DMS79 treated with DMSO at 0.1 percent for 48 hours (cell line): Measurements from ENCODE around the gene SOX5.
"Not testable (repeated sequence)": the region's sequence is repeated elsewhere in the genome, so short reads cannot be mapped to it uniquely, and the experiment has no call there.

Experiments
- DNase-seq: peaks from one replicate; lab custom pipeline; 2025; lab: John Stamatoyannopoulos, UW

The SOX5 gene

DNA sequence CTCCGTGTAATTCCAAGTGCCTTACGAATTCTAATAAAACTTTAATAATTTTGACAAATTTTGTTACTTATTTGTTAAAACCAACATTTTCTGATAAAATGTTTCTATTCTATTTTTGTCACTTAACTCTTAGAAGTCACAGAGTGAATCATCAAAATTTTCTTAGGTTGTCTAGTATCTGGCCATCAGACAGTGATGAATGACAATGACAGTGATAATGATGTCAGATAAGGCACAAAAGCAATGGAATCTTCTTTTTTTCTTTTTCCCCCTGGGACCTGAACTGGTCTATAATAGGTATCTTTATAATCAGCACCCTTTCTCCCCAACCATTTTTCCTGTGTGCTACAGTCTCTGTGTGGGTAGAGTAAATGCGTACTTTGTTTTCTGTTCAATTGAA is 407.3 kb downstream of the SOX5 start:
- DNase-seq, result no peak

DNA sequence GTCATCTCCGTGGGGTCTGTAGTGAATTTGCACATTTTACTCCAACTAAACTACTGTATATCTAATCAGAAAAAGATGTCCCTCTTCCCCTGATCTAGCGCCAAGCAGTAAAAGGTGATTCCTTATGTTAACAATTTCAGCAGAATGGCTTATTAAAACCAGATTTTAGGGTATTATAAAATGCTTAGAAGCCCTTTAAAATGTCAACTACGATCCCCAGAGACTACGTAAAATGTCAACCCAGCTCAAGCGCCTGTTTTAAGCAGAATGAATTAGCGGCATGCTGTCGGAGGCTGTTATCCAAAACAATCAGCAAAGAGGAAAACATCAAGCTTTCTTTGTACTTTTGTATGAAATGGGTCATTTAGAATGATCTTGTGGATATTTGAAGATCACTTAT is 408.9 kb downstream of the SOX5 start:
- no peak for DNase-seq

DNA sequence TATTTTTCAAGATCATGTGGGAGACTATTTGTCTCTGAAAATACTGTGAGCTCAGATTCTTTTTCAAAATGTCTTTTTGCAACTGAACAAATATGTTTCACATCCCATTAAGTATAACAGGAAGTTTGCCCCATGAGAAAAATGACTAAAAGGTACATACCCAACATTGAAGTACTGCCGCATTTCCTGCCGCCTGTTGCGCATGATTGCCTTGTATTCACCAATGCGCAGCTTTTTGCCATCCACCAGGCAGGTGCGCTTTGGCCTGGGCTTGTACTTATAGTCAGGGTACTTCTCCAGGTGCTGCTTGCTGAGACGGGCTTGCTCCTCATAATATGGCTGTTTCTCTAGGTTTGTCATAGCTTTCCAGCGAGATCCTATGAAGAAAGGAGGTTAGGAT is 413.2 kb downstream of the SOX5 start:
- no peak for DNase-seq

DNA sequence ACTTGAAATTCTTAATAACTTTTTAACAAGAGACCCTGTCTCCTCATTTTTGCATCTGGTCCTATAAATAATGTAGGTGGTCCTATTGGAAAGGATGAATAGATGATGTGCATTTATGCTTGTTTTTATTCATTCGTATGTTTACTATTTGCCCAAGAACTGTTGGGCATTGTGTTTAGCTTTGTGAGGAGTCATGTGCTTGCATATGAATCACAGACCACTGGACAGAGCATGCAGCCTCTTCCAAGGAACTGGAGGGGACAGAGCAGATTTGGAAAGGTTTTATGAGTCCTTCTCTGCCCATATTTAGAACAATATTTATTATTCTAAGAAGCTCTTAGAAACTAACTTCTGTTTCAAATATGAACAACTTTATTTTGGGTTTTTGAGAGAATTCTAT is 414.0 kb downstream of the SOX5 start:
- DNase-seq, result no peak

DNA sequence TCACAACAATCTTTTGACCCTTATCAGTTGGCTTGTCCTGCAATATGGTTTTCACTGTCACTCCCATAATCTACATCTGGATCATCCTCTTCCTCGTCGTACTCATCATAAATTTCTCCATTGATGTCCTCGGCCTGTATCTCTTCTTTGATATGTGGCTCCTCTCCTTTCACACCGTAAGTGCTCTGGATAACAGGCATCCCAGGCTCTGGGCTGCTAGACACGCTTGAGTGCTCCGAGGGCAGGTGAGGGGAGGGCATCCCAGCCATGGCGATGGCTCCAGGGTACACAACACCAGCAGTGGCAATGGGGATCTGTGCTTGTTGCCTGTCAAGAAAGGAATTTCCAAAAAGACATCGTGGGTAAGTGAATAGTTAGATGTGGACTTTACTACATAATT is 415.3 kb downstream of the SOX5 start:
- DNase-seq, result no peak

DNA sequence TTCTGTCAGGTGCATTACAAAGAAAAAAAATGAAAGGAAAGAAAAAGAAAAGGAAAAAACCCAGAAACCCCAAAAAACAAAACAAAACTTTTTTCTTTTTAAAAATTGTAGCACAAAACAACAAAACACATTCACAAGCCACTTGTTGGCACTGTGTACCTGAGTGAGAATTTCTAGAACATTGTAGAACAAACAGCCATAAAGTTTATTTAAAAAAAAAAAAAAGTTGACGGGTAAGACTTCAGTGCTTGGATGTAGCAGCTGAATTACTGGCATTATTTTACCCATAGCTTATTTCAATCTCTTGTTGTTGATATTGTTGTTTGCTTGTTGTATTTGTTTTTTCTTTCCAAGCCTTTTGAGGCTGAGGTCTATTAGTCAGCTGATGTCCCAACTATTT is 415.8 kb downstream of the SOX5 start:
- DNase-seq, result no peak

DNA sequence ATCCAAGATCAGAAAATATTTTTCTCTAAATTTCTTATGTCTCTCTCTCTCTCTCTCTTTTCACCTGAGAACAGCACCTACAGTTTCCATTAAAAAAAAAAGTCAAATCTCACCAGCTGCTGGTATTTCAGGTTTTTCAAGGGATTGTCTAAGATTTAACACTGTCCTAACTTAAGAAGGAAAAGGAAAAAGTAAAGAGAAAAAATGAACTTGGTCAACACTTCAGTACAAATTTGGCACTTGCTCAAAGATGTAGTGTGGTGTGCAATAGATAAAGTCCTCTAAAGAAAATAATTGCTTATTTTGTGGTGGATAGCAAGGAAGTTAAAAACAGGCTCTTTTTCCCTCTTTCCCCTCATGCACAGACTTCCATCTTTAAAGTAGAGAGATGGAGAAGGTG is 416.2 kb downstream of the SOX5 start:
- no peak for DNase-seq

DNA sequence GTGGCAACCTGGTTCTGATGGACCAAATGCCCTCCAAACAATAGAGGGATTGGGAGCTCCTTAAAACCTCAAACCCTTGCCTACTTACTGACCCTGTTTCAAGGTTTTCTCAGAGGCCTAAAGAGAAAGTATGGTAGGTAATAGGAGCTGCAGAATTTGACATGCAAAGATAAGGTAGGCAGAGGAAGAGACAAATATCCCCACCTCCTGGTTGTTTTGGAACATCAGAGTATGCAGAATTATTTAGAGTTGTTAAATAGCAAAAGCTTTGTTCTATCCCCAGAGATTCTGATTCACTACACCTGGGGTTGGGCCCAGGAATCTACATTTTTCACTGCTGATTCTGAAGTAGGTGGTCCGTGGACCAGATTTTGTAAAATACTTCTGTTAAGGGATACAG is 421.2 kb downstream of the SOX5 start:
- DNase-seq, result no peak

DNA sequence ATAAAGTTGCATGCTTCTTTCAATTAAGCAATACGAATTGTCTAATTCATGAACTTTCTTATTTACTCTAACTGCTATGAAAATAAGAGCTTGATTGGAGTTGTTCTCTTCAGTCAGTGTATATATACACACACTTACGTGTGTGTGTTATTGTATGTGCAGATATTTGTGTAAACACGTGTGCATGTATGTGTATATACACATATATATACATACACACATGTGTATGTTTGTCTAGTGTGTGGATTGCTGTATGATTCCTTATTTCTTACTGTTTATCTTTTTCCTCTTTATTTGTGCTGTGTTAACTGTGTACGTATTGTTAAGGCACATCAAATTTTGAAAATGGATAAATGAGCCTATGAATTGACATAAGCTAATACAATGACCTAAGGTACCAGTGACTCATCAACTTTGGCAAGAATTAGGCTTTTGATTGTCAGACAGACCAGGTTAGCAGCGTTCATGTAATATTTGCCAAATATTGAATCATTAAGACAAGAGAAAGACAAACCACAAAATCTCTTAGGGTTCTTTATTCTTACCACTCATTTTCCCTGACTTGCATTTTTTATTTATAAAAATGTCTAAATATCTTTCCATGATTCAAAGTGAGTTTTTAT is 423.9 kb downstream of the SOX5 start:
- no peak for DNase-seq

DNA sequence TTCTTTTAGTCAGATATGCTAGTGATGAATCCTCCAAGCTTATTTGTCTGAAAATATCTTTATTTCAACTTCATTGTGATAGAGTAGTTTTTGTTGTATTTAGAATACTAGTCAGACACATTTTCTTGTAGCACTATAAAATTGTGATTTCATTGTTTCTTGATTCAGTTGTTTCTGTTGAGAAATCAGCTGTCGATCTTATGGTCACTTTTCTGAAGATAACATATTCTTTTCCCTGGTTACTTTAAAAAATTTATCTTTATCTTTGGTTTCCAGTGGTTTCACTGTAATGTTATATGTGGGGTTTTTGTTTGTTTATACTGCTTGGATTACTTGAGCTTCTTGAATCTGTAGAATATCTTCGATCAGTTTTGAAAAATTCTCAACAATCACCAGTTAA is 426.1 kb downstream of the SOX5 start:
- DNase-seq, result no peak

DNA sequence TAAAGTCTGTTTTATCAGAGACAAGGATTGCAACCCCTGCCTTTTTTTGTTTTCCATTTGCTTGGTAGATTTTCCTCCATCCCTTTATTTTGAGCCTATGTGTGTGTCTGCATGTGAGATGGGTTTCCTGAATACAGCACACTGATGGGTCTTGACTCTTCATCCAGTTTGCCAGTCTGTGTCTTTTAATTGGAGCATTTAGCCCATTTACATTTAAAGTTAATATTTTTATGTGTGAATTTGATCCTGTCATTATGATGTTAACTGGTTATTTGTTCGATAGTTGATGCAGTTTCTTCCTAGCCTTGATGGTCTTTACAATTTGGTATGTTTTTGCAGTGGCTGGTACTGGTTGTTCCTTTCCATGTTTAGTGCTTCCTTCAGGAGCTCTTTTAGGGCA is 430.0 kb downstream of the SOX5 start:
- DNase-seq, result not testable (repeated sequence)

DNA sequence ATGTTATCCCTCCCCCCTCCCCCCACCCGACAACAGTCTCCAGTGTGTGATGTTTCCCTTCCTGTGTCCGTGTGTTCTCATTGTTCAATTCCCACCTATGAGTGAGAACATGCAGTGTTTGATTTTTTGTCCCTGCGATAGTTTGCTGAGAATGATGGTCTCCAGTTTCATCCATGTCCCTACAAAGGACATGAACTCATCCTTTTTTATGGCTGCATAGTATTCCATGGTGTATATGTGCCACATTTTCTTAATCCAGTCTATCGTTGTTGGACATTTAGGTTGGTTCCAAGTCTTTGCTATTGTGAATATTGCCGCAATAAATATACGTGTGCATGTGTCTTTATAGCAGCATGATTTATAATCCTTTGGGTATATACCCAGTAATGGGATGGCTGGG is 433.7 kb downstream of the SOX5 start:
- not testable (repeated sequence) for DNase-seq

DNA sequence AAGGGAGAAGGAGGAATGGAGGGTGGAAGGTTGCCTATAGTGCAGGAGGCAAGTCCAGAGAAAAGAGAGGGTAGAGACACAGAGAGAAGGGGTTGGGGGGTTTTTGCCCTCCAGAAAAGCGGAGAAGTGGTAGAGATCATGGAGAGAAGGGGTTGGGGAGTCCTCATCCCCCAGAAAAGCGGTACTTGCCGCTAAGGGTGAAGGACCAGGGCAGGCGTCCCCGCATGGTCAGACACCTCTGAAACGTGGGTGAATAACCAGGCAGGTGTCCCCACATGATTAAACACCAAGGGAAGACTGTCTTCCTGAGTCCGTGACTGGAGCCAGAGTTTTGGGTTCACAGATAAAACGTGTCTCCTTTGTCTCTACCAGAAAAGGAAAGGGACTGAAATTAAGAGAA is 439.0 kb downstream of the SOX5 start:
- no peak for DNase-seq

DNA sequence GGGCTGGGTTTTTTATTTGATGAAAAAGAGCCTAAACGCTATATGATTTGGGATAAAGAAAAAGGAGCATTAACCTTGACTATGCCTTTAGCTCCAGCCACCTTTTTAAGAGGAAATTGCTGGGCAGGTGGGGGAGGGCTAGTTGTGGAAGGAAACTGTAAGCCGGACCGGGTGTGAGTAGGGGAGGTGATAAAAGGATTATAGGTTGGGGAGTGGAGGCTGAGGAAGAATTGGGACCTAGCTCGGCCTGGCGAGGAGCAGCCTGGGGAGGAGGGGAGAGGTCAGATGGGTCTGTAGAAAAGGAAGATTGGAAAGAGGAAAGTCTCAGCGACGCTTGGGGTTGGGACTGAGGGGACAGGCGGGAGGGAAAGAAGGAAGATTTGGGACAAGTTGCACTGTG is 439.6 kb downstream of the SOX5 start:
- DNase-seq, result not testable (repeated sequence)

DNA sequence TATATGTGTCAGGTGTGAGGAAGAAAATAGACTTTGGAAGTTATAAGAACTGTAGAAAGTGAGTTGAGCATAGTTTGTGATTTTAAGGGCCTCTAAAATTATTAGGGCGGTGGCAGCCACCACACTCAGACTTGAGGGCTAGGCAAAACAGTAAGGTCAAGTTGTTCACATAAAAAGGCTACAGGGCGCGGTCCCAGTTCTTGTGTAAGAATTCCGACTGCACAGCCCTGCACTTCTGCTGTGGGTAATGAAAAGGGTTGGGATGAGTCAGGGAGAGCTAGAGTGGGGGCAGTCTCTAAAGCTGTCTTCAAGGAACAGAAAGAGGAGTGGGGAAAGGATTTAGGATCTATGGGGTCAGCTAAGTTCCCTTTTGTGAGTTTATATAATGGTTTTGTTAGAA is 441.7 kb downstream of the SOX5 start:
- DNase-seq, result not testable (repeated sequence)

DNA sequence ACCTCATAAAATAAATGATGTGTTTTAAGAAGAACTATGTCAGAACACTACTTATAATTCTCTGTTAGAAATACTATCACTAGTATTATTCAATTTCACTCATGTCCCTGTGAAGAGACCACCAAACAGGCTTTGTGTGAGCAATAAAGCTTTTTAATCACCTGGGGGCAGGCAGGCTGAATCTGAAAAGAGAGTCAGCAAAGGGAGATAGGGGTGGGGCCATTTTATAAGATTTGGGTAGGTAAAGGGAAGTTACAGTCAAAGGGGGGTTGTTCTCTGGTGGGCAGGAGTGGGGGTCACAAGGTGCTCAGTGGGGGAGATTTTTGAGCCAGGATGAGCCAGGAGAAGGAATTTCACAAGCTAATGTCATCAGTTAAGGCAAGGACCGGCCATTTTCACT is 443.7 kb downstream of the SOX5 start:
- not testable (repeated sequence) for DNase-seq

DNA sequence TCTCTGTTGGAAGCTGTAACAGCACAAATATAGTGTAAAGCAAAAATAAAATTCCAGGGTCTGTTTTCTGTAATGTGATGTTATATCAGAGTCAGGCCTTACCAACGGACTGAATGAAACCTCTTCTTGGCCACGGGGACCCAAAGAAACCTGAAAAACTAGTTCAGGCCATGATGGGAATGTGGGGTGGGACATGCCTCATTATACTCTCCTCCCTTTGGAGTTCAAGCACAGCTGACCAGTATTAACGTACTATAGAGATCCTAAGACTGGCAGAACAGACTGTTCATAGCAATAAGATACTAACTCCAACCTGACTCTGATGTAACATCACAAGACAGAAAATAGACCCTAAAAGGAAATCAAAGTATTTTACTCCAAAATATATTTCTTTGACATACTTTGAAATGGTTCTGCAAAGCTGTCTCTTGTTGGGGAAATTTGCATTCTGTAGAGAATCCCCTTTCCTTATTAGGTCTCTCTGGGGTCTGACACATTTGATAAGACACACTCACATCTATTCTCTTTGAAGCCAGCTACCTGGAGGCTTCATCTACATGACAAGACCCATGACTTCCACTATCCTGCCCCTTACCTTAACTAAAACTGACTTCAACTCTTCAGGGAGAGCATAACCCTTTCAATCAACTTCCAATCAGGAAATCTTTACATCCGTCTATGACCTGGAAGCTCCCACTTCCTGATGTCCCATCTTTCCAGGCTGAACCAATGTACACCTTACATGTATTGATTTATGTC is 444.6 kb downstream of the SOX5 start:
- no peak for DNase-seq

DNA sequence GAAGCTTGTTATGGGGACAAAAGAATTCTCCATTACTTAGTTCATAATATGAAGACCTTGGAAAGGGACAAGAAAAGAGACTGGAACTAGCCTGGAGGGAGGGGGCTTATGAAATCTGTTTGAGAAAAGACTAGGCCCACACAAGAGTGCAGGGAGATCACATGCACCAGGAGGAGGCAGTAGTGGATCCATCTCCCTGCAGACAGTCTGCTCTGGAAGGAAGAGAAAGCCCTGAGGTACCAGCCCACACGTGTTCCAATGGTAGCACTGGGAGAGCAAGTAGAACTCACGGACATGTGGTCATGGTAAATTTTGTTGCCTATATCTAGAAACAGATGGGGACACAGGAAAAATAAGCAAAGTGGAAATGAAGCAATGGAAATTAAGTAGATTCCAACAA is 445.4 kb downstream of the SOX5 start:
- DNase-seq, result no peak

DNA sequence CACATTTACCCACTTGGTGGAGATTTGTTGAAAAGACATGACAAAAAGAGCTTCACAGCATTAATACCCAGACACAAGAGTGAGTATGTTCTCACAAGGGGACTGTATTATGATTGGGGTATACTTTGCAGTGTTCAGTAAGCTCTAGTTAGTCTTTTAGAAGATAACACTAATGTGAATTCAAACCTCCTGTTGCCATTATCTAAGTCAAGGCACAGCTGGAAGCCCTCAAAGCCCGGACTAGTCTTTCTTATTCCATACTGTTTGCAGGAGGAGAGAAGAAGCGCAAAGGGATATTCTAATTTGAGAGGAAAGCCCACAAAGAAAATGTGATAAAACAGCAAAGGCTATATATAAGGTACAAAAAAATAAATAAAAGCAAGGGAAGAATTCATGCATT is 445.9 kb downstream of the SOX5 start:
- no peak for DNase-seq

DNA sequence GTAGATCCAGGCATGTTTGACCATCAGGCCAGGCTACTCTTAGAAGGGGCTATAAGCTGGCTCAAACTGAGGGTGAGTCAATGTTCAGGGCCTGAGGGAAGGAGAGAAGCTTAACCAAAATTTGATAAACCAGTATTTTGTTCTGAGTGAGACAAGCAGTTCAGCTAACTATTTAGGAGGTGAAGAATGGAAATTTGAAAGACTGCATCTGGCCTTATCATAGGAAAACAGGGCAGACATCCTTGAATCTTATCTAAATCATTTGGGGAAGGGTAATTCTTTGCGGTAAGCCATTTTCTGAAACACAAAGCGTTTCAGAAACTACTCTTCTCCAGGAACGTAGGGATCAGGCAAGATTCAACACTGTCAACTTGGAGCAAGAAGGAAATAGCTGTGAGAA is 447.2 kb downstream of the SOX5 start:
- no peak for DNase-seq

DNA sequence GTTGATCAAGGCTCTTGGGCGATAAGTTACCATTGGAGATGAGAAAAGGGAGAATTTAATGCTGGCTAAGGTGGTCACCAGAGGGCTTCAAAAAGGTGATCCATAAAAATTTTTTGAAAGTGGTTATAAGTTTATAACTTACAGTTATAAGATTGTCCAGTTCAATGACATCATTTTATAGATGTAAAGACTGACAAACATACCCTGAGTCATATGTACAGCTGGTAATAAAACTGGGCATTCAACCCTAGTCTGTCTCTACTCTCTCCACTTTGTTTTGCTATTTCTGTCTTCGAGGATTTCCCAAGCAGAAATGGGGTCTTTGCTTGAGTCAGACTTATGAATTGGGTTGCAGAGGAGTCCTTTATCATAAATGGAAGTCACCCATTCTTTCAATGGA is 454.0 kb downstream of the SOX5 start:
- DNase-seq, result no peak

DNA sequence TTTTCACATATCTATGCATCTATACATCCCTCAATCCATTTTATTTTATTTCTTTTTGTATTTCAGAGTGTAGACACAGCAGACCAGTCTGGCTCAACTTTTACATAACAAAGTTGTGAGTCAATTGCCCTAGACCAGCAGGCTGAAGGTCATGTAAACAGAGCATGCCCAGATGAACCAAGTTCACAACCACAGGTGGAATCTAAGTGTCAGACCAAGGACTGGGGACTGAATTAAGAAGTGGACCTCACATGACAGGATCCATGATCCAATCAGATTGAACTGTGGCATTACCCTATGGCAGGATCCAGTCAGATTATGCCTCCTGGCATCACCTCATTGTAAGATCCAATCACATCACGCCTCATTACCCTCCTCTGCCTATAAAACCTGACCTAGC is 455.8 kb downstream of the SOX5 start:
- DNase-seq, result no peak

DNA sequence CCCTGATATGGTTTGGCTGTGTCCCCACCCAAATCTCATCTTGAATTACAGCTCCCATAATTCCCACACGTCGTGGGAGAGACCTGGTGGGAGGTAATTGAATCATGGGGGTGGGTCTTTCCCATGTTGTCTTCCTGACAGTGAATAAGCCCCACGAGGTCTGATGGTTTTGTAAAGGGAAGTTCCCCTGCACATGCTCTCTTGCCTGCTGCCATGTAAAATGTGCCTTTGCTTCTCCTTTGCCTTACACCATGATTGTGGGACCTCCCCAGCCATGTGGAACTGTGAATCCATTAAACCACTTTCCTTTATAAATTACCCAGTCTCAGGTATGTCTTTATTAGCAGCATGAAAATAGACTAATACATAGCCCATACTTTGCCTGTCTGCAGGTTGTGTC is 458.4 kb downstream of the SOX5 start:
- not testable (repeated sequence) for DNase-seq

DNA sequence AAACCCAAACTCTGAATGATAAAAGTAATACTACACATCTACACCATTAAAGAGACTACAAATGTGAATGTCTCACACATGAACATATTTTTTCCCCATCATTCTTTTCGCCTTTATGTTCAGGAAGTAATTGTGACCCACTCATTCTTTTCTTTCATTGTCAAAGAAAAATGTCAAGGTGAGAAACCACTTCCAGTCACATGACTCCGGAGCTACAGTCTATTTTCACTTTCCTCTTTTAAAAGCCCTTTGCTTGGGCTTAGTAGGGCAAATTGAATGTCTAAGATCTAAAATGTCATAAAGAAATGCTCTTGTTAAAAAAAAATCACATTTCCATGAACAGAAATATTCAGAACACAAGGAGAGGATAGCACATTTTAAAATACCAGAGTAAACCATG is 461.3 kb downstream of the SOX5 start:
- no peak for DNase-seq
